GM18861 (cell line): Measurements from ENCODE around the gene PKP3.
"Not testable (repeated sequence)": the region's sequence is repeated elsewhere in the genome, so short reads cannot be mapped to it uniquely, and the experiment has no call there.

Experiments used
- ATAC-seq: cut with Tn5 transposase; IDR thresholded peaks from one replicate; pipeline ENCODE4 v1.9.1; 2021; ENCODE audit not compliant: unreplicated experiment

PKP3 gene

GRCh38 chr11:425301-425700 lies 31.3 kb downstream of the PKP3 start:
- ATAC-seq: no peak

- no peak for ATAC-seq
These were observed 32.8 kb downstream of the PKP3 start for GRCh38 chr11:426851-427250.

DNA sequence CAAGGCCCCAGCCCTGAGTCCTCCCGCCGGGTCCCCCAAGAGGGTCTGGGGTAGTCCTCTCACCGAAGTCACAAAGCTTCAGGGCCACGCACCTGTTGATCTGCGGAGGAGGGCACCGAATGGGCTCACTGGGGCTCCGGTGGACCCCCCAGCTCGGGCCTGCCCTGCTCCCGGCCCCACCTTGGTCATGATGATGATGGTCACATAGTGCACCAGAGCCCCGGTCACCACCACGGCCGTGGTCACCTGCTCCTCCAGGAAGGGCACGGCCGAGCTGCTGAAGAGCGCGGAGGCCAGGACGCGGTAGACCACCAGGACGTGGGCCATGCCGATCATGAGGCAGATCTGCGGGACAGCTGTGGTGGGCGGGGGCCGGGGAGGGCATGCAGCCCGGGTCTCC lies 34.3 kb downstream of the PKP3 start:
- no peak for ATAC-seq

- ATAC-seq: no peak
These were observed 35.4 kb downstream of the PKP3 start for GRCh38 chr11:429391-429790.

GRCh38 chr11:429931-430456 lies 36.0 kb downstream of the PKP3 start:
- ATAC-seq: no peak

DNA sequence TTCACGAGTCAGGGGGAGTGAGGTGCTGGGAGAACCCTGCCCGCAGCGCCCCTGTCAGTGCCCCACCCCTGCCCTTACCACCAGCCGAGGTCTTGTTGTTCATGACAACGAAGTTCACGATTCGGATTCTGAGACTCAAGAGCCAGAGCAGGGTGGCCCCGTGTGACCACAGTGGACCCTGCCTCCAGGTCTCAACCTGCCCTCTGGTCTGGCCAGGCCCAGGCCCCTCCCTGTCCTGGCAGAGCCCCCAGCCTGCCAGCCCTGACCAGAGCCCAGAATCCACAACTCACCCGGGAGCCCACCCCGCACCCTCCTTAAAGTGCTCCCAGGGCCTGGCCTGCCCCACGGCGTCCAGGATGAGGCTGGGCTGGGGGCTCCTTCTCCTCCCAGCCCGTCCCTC lies 37.9 kb downstream of the PKP3 start:
- ATAC-seq: no peak

DNA sequence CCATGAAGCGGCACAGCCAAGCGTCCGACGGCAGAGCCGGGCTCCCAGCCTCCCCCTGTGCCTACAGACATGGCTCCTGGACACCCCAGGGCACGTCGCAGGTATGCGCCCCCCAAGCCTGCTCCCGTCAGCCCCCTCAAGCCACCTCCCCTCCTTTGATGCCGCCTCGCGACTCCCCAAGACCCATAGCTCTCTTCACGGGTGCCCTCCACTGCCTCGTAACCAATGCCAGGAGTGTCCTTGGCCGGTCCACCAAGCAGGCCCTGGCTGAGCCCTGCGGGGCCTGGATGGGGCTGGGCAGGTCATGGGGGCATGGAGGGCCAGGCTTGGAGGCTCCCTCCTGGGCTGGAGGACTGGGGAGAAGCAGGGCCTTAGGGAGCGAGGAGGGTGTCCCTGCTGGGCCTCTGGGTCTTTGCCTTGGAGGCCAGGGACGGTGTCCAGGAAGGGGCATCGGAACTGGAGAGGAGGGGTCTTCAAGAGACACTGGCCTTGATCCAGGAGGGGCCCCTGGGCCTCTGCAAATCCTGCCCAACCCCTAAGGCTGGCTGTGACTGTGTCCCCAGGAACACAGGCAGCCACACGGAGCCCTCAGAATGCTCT lies 38.6 kb downstream of the PKP3 start:
- no peak for ATAC-seq

- ATAC-seq: no peak
These were observed 39.1 kb downstream of the PKP3 start for GRCh38 chr11:433111-433510.

DNA sequence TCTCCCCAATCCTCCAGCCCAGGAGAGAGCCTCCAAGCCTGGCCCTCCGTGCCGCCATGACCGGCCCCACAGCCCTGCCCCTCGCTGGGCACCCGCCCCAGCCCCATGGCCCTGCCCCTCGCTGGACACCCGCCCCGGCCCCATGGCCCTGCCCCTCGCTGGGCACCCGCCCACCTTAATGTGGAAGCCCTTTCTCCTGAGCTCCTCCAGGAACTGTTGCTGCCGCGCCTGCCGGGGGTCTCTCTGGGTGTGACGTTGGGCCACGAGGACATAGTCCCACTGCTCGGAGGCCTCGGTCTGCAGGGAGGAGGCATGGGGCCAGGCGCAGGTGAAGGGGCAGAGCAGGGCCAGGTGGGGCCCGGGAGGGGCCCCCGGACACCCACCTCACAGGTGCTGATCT lies 39.6 kb downstream of the PKP3 start:
- ATAC-seq: no peak

GRCh38 chr11:434496-434895 lies 40.5 kb downstream of the PKP3 start:
- ATAC-seq: no peak

- ATAC-seq: not testable (repeated sequence)
These were observed 41.2 kb downstream of the PKP3 start for GRCh38 chr11:434999-435740.

DNA sequence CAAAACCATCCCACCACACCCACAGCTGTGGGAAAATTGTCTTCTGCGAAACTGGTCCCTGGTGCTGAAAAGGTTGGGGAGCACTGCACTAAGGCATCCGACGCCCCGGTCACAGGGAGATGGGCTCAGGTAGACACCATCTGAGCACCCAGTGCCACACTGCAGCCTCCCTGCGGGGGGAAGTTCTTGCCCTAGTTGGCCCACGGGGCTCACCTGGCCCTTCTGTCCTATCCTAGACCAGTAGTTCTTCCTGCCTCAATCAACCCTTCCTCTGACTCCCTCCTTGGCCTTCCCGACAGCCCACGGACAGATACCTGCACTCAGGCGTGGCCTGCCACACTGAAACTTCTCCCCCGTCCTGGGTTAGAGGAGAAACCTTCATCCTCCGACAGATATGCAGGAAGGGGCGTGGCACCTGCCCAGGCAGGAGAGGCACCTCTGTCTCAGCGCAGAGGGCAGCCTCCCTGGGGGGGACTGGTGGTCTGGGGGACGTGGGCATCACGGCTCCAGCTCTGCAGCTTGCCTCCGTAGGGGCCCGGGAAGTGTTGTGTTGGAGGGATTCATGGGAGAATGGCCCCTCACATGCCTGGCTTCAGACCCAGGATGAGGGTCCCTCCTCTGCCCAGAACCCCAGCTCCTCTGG lies 43.3 kb downstream of the PKP3 start:
- ATAC-seq: no peak

- no peak for ATAC-seq
These were observed 44.3 kb downstream of the PKP3 start for GRCh38 chr11:438101-438844.

DNA sequence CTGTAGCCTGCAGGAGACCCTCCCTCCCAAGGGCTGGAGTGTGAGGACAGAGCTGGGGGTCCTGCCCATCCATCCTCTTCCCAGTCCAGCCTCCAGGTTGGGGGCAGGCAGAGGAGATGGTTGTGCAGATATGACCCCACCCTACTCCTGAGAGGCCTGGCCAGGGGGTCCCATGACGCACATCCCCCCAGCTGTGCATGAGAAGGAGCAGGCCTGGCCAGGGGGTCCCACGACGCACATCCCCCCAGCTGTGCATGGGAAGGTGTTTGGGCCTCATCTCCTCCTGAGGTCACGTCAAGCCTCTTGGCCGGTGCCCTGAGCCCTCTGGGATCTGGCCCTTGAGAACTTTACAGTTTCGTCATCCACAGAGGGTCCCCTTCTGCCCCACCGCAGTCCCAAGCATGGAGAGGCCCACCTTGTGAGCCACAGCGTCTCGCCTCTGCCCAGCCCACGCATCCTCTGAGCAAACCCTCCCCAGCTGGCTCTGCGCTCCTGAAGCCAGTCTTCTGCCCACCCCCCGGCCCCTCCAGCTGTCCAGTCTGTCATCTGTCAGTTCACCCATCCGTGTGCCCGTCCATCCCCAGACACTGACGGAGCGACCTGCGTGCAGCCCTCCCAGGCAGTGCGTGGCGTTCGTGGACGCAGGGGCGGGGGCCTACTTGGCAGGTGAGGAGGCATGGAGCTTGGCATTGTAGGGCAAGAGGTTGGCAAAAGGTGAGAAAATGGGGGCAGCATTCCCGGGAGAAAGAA lies 45.5 kb downstream of the PKP3 start:
- no peak for ATAC-seq

GRCh38 chr11:440065-441042 lies 46.3 kb downstream of the PKP3 start:
- ATAC-seq: no peak

- ATAC-seq: no peak
These were observed 47.0 kb downstream of the PKP3 start for GRCh38 chr11:441043-441417.

DNA sequence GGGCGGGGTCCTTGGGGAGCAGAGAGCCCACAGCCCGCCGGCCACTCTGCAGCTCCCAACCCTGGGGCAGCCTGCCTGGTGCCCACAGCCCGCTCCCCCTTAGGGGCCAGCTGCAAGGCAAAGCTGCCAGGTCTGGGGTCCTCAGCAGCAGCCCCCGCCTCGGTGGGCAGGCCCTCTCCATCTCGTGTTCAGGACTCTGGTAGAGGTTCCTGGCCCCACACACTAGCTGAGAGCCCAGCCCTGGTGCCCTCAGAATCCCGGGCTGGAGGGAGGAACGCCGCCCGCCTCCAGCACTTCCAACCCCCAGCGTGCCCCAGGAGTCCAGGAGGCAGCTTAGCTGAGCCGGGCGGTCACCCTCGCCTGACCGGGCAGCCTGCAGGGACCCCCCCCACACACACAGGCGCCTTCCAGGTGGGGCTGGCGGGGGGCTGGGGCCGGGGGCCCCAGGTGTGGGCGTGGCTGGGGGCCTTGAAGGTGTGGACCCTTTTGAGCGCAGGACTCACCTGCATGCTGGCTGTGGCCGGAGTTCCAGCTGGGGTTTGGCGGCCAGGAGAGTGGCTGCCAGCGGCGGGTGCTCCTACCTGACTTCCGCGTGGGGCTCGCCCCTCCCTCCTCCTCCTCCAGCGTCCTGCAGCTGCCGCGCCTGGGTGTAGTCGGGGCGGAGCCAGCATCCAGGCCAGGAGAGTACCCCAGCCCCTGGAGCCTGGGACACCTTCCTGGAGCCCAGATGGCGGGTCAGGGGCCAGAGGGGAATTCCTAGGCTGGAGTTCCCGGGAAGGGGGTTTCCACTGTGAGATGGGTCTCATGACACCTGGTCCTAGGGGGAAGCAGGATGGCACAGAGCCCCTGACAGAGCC lies 47.6 kb downstream of the PKP3 start, which contains the start of gene ANO9:
Gene ANO9 (minus strand): TSS at position 594 of the 857 bp plus-strand sequence. CDS start 85 bp downstream, at position 509.
- no peak for ATAC-seq

DNA sequence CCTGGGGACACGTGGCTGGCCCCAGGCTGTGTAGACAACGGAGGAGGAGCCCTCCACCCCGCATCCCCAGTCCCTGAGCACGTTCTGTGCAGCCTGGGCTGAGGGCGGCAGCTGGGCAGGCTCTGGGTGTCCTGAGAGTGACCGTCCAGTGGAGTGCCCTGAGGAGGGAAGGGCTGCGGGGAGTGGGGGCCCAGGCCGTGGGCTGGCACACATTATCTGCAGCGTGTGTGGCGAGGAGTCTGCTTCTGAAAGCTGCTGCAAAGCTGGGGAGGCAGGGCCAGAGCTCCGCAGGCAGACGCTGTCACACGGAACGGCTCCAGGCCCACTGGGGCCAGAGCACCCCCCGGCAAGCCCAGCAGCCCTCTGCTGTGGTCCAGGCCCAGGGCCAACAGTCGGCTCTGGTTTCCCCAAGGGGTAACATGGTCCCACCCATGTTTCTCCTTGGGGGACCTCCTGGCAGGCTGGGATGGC lies 48.6 kb downstream of the PKP3 start:
- ATAC-seq: no peak
